Left lung (tissue), 10 donors: ENCODE results near the gene LGR5. TPM values are rescaled to one million over a fixed set of nuclear protein-coding genes. Genes with fewer than 3 reads are reported as not detected.

Experiments used
- ATAC-seq: fragments of 200-7000 bp; cut with Tn5 transposase; one replicate; pipeline ENCODE4 v1.9.1; 2020; ENCODE audit warnings: moderate library complexity
- DNase-seq, 4 donors: peaks; one replicate each; pipeline ENCODE4 v3.0.0-alpha.2; 2013 to 2020
- H3K27ac ChIP-seq, 2 donors: fragments of 200-600 bp; sonication (generic) in 1 of 2; one replicate each; pipeline versions ENCODE4 v1.5.0 to v1.8.0; 2020 to 2021
- H3K27me3 ChIP-seq, 2 donors: fragments of 200-600 bp; sonication (generic) in 1 of 2; one replicate each; pipeline versions ENCODE4 v1.5.0 to v1.8.0; 2020 to 2021
- H3K36me3 ChIP-seq, 2 donors: fragments of 200-600 bp; sonication (generic) in 1 of 2; one replicate each; pipeline versions ENCODE4 v1.5.0 to v1.8.0; 2020 to 2021
- H3K4me1 ChIP-seq, 2 donors: fragments of 200-600 bp; one replicate each; pipeline ENCODE4 v1.8.0; 2021
- H3K4me3 ChIP-seq, 2 donors: fragments of 200-600 bp; sonication (generic) in 1 of 2; one replicate each; pipeline versions ENCODE4 v1.5.0 to v1.8.0; 2020 to 2021; ENCODE audit warnings: mild to moderate bottlenecking in 1 of 2
- H3K9me3 ChIP-seq, 2 donors: fragments of 200-600 bp; sonication (generic) in 1 of 2; one replicate each; pipeline versions ENCODE4 v1.5.0 to v1.8.0; 2020 to 2021
- CTCF ChIP-seq, 2 donors: fragments of 200-600 bp; sonication (generic) in 1 of 2; IDR thresholded peaks; one replicate each; pipeline versions ENCODE4 v1.5.0 to v1.8.0; 2021; ENCODE audit warnings: antibody characterized with exemption in 2 of 2
- intact Hi-C, 2 donors: fragments of 100-400 bp; cut with DNase I; formaldehyde crosslinking; loops; one replicate each; pipeline versions ENCODE4 v1.11.2 to v1.14.2; 2022
- polyA plus RNA-seq, 6 donors: library from polyadenylated mRNA; unstranded; fragments of 120-200 nt; gene quantifications; one replicate each; pipeline ENCODE4 v1.2.1, GENCODE V29; 2013; ENCODE audit not compliant: insufficient read length in 6 of 6
- total RNA-seq, 2 donors: library from RNA; stranded (reverse); fragmentation: NEBNext Ultra II Directional; extraction: Animal tissue kit (Norgen Biotek cat#: 25700); gene quantifications; one replicate each; pipeline ENCODE4 v1.2.1, GENCODE V29; 2021
- donor health status: DM: no; HTN: yes; CAD: no.
- donor health status: DM: no; HTN: no; CAD: no.

LGR5 gene
- total and polyA plus RNA-seq, 8 donors: 0.39 to 6.6 (median 3.3) TPM

GRCh38 chr12:71585218-71585617, 145.6 kb downstream of the LGR5 start:
- H3K4me1 ChIP-seq: no peaks in the 10 kb centered on the region
- no peaks in the 10 kb centered on the region for H3K9me3 ChIP-seq
- H3K27ac ChIP-seq: no peak overlapping the region
- DNase-seq (no peak), ATAC-seq (no peak)
- H3K27me3 ChIP-seq: no peaks in the 10 kb centered on the region
- intact Hi-C loops: no loop called here
- H3K4me3 ChIP-seq: no peak overlapping the region
- TF ChIP-seq CTCF (IDR thresholded peaks at IDR 0.05): no peak
- H3K36me3 ChIP-seq: no peaks in the 10 kb centered on the region

DNA sequence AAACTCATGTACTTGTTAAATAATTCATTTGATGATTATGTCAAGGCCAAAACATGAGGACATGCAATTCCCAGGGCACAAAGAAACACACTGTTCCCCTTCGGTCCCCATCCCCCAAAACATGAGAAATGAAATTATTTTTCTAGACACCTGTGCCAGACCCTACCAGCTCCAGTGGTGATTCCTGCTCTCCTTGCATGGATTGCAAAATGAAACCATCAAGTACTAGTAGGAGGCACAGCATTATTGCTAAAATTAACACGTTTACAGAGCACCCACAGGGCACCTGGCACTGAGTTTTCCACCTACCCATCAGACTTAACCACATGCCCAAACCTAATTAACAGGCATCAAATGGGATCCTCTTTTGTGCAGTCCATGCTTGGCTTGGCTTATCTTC, 147.4 kb downstream of the LGR5 start:
- Histone ChIP-seq H3K27me3 (peaks cover 0 to 9% of the 10 kb centered on the region in 2 donors), H3K9me3 (no peaks in the 10 kb centered on the region), H3K27ac (no peak overlapping the region), H3K36me3 (no peaks in the 10 kb centered on the region), H3K4me3 (no peak overlapping the region), H3K4me1 (no peaks in the 10 kb centered on the region)
- DNase-seq (no peak), ATAC-seq (no peak)
- intact Hi-C loops: no loop called here
- TF ChIP-seq CTCF (IDR thresholded peaks at IDR 0.05): no peak

GRCh38 chr12:71589478-71589881, 149.9 kb downstream of the LGR5 start:
- Histone ChIP-seq H3K27me3 (peaks cover 0 to 22% of the 10 kb centered on the region in 2 donors), H3K9me3 (no peaks in the 10 kb centered on the region), H3K36me3 (no peaks in the 10 kb centered on the region), H3K27ac (no peak overlapping the region), H3K4me3 (no peak overlapping the region), H3K4me1 (no peaks in the 10 kb centered on the region)
- intact Hi-C loops: no loop called here
- DNase-seq (no peak), ATAC-seq (no peak)
- no peak for TF ChIP-seq CTCF (IDR thresholded peaks at IDR 0.05)

DNA sequence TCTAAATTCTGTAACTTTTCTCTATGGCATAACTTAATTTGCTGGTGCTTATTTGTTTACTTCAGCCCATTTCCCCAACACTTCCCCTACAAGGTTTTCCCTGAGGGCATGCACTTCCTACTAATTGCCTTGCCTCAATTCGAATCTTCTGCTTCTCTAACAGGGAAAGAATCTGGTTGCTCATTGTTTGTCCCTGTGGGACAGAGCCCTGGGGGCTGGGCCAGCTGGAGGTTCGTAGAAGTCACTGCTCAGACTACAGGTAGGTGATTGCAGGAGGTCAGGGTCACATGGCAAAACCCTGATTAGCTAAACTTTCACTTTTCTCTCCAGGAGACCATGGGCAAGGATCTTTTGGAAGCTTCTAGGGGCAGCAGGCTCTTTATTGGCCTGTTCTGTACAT, 152.0 kb downstream of the LGR5 start:
- H3K9me3 ChIP-seq: no peaks in the 10 kb centered on the region
- no peak overlapping the region for H3K27ac ChIP-seq
- intact Hi-C loops: no loop called here
- ATAC-seq (no peak), DNase-seq (no peak)
- H3K36me3 ChIP-seq: no peaks in the 10 kb centered on the region
- H3K27me3 ChIP-seq: peaks cover 4 to 29% of the 10 kb centered on the region in 2 donors
- H3K4me3 ChIP-seq: no peak overlapping the region
- TF ChIP-seq CTCF (IDR thresholded peaks at IDR 0.05): no peak
- no peaks in the 10 kb centered on the region for H3K4me1 ChIP-seq

DNA sequence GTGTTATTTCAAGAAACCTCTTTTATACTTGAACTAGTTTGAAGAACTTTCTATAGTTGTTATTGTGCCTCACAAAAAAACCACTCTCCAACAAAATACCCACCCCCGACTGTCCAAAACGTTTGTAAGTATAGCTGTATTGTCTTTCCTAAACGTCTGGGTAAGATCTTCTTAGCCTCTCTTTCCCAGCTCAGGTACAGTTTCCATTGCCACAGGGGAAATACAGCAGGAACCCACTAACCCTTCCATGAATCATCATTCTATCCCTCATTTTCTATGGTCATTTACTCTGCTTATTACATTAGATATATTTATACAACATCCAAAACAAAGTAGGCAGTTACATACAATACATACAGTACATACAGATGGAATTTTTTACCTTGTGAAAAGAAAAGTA, 153.2 kb downstream of the LGR5 start:
- no peak for DNase-seq
- Histone ChIP-seq H3K27ac (no peak overlapping the region), H3K9me3 (no peaks in the 10 kb centered on the region), H3K36me3 (no peaks in the 10 kb centered on the region), H3K27me3 (peaks cover 4 to 29% of the 10 kb centered on the region in 2 donors), H3K4me1 (no peaks in the 10 kb centered on the region), H3K4me3 (no peak overlapping the region)
- no peak for ATAC-seq
- intact Hi-C loops: no loop called here
- no peak for TF ChIP-seq CTCF (IDR thresholded peaks at IDR 0.05)
